Stimulated activated CD4-positive, alpha-beta T cell treated with anti-CD3 and anti-CD28 coated beads, TNF-alpha, amount 100 ng/mL, for 24 hours (primary cell): Measurements from ENCODE around the gene PPP1R14C.

Source experiments
- DNase-seq, 3 experiments: peaks; one replicate each; pipeline ENCODE4 v3.0.0-alpha.2; 2020; ENCODE audit warnings: low read depth in 3 of 3

Gene PPP1R14C

GRCh38 chr6:150249261-150249660 is 106.4 kb downstream of the PPP1R14C start:
- no peak for DNase-seq

GRCh38 chr6:150250826-150251225 is 108.0 kb downstream of the PPP1R14C start:
- no peak for DNase-seq

GRCh38 chr6:150251566-150252186 is 108.8 kb downstream of the PPP1R14C start:
- no peak for DNase-seq

- no peak for DNase-seq
Measured at GRCh38 chr6:150252714-150253444, 110.0 kb downstream of the PPP1R14C start.

GRCh38 chr6:150253489-150253888 is 110.6 kb downstream of the PPP1R14C start:
- no peak for DNase-seq

GRCh38 chr6:150254770-150255169 is 111.9 kb downstream of the PPP1R14C start:
- DNase-seq: no peak

GRCh38 chr6:150255840-150256239 is 113.0 kb downstream of the PPP1R14C start:
- DNase-seq: no peak

GRCh38 chr6:150256618-150257272 is 113.9 kb downstream of the PPP1R14C start:
- no peak for DNase-seq

GRCh38 chr6:150258381-150258780 is 115.5 kb downstream of the PPP1R14C start:
- no peak for DNase-seq

- no peak for DNase-seq
Measured at GRCh38 chr6:150260931-150261330, 118.1 kb downstream of the PPP1R14C start.

- DNase-seq: no peak
Measured at GRCh38 chr6:150261997-150262697, 119.3 kb downstream of the PPP1R14C start.

GRCh38 chr6:150263765-150264404 is 121.0 kb downstream of the PPP1R14C start:
- no peak for DNase-seq

GRCh38 chr6:150266309-150266708 is 123.5 kb downstream of the PPP1R14C start:
- no peak for DNase-seq

- DNase-seq: no peak
Measured at GRCh38 chr6:150266963-150267685, 124.3 kb downstream of the PPP1R14C start.

GRCh38 chr6:150267686-150268561 is 125.1 kb downstream of the PPP1R14C start:
- DNase-seq: no peak

- DNase-seq: no peak
Measured at GRCh38 chr6:150269130-150269856, 126.4 kb downstream of the PPP1R14C start.

- no peak for DNase-seq
Measured at GRCh38 chr6:150269857-150270223, 127.0 kb downstream of the PPP1R14C start.

- no peak for DNase-seq
Measured at GRCh38 chr6:150270330-150271052, 127.6 kb downstream of the PPP1R14C start.

GRCh38 chr6:150271172-150271500 is 128.3 kb downstream of the PPP1R14C start:
- no peak for DNase-seq
